Right forelimb (tissue), 1 donor: ENCODE results near the gene NKAPL.

ENCODE experiments used
- DNase-seq: peaks from one replicate; pipeline ENCODE4 v3.0.0-alpha.2; 2018

The NKAPL gene

DNA sequence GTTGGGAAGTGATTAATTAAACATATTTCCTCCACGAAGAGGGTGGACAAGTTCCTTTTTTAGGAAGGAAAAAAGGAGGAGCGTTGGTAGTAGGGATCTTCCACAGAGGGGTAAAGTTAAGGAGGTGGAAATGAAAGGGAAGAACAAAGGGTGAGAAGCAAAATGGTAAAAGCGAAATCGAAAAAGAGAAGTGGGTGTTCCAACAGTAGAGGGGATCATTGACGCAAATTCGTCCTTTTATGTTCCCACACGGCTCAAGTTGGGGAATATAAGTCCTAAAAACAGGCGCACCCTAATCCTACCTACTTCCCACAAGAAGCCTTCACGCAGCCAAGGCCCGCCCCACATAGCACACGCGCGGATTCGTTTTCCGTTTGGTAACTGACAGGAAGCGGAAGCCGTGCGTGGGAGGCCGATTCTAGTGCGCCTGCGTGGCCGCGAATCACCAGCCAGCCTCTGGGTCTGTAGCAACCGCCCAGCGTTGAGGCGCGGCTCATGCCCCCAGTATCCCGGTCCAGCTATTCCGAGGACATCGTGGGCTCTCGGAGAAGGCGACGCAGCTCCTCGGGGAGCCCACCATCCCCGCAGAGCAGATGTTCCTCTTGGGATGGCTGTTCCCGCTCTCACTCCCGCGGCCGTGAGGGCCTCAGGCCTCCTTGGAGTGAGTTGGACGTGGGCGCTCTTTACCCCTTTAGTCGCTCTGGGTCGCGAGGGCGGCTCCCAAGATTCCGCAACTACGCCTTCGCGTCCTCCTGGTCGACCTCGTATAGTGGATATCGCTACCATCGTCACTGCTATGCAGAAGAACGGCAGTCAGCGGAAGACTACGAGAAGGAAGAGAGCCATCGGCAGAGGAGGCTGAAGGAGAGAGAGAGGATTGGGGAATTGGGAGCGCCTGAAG is at the start of gene NKAPL:
NKAPL (plus strand) TSS at position 421 of the 901 bp plus-strand sequence; CDS start at position 496, 75 bp downstream.
- DNase-seq = peak; percentile 79

DNA sequence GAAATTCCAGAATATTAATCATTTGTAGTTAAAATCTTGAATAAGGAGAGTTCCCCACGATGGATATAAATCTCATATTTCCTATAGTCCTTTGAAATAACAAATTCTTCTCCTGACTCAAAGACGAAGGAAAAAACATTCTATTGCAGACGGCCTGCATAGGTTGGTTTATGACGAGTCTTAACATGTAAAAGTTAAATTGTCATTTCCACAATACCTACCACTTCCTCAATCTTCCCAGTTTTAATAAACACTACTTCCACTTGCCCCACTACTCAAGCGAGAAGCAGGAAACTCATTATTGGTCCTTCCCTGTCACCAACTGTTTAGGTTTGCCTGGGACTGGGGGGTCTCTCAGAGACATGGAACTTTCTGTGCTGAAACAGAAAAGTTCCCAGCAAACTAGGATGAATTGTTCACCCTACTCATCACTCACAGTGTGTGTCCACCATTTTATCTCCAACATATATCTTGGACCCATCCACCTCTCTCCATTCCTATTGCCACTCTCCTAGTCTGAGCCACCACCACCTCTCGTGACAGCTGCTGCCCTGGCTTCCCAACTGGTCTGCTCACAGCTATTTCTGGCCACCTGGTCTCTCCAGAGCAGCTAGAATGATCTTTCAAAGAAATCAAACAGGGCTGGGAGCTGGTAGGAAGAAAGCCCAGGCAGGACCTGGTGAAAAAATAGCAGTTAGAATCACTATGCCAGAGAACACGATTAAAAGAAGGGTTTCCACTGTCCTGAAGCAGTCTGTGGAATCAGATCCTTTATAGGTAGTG is 49.2 kb upstream of the NKAPL start:
- DNase-seq = peak; percentile 50

DNA sequence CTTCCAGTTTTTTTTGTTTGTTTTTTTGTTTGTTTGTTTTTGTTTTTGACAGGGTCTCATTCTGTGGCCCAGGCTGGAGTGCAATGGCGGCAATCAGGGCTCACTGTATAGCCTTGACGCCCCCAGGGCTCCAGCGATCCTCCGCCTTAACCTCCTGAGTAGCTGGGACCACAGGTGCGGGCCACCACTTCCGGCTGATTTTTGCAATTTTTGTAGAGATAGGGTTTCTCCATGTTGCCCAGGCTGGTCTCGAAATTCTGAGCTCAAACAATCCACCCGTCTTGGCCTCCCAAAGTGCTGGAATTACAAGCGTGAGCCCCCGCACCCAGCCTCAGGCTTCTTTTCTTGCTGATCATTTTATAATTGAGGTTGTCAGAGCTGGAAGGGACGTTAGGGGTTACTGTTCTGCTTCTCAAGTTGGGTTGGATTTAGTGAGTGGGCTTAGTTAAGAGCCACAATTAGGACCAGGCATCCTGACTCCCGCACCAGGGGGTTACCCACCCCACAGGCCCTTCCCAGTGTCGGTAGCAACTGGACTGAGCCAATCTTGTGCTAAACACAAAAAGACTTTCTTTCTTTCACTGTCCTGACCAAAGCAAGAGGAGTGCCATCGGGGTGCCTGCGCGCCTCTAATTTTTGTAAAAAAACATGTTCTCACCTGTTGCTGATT is 47.1 kb upstream of the NKAPL start:
- no peak for DNase-seq

DNA sequence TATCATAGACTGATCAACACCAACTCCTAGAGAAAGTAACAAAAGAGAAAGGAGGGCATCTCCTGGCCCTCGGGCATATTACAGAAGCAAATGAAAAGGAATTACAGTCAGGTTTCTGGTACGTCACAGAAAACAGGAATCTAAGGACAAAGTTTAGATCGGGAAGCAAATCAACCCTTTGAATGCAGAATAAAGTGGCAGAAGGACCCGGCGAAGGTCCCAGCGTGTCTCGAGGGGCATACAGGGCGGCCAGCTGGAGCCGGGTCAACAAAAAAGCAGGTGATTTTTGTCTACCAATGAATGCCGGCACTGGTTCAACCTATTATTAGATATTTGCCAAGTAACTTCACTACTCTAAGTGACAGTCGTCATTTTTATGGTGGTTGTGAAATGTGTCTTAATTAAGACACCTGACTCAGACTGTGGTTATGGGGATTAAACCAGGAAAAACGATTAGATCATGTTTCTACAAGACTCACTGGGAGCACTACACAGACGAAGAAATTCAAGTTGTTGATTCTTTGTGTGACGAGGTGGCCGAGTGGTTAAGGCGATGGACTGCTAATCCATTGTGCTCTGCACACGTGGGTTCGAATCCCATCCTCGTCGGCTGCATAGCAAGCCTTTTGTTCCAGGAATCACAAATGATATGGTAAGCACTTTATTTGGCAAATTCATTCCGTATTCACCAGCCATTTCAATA is 46.4 kb upstream of the NKAPL start:
- DNase-seq = peak; percentile 48

DNA sequence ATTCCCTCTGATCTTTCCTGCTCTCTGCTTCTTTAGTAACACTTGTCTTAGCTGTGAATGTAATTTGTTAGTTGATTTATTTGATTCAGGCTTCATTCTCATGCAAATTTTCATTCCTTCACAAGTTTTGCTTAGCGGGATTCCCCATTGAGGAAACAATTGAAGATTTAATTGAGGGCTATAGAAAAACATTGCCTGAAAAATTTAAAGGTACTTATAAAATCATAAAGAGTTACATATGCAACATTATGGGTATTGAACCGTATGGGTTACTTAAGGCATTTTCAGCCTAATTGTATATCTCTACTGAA is 45.9 kb upstream of the NKAPL start:
- no peak for DNase-seq

DNA sequence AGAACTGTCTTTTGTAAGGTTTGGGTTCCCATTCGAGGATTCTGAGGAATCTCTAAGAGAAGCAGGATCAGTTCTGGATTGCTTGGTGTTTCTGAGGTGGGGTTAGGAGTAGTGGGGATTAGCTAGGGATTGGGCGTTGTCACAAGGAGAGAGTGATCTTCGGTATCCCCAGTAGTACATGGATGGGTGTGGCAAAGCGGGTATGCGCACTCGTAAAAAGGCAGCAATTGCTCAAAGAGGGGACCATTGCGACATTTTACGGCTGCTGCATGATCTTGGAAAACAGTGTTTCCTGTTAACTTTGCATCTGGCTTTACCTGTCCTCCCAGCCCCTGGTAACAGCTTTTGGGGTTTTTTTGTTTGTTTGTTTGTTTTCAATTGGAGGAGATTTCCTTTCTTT is 43.7 kb upstream of the NKAPL start:
- no peak for DNase-seq

DNA sequence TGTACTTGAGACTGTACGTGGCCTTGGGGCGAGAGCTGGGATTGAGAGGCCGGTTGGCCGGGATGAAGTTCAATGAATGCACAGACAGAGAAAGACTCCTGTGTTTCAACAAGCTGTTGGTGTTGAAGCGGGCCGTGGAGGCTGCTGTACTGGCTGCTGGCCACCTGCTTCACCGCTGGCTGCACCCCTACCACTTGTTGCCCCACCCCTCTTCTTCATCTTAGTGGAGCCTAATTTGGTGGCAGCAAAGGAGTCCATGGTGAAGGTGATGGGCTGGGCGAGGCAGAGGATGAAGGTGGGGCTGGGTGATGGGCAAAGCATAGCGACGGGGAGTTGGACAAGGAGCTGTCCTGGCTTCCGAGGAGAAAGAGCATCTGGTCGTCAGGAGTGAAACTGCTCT is 41.2 kb upstream of the NKAPL start:
- DNase-seq = no peak

DNA sequence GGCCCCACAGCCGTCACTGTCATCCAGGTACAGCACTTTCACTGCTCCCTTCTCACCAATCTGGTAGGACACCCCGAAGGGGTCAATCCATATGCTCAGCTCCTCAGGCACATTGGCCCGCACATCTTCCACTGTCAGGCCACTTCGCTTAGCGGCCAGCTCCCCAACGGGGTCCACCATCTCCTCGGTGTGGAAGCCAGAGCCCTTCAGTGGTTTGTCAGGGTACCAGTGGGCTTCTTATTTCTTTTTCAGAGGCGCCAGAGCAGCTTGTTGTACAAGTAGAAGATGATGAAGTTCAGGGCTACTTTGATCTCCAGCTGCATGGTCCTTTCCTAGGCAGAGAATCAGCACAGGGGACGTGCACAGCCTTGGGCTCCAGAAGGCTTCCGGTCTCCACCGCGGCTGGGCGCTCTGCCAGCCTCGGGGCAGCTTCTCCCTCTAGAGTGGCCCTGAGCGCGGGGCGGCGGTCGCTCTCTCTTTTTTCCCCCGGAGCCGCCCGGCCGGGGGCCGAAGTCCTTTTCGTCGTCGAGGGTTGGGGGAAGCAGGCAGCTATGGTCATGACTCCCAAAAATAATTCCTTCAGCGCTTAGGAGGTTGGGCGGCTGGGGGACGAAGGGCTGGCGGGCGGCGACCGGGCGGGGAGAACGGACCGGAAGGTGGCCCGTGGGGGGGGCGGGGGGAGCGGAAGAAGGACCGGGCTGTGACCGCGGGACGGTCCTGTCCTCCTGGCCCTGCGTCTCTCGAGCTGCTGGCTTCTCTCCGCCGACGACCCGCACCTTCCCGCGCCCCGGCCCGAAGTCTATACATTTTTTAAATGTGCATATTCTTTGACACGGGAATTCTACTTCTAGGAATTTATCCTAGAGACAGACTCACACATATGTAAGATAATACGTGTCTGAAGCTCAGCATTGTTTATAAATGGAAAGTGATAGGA is 40.5 kb upstream of the NKAPL start:
- peak; percentile 80 for DNase-seq

DNA sequence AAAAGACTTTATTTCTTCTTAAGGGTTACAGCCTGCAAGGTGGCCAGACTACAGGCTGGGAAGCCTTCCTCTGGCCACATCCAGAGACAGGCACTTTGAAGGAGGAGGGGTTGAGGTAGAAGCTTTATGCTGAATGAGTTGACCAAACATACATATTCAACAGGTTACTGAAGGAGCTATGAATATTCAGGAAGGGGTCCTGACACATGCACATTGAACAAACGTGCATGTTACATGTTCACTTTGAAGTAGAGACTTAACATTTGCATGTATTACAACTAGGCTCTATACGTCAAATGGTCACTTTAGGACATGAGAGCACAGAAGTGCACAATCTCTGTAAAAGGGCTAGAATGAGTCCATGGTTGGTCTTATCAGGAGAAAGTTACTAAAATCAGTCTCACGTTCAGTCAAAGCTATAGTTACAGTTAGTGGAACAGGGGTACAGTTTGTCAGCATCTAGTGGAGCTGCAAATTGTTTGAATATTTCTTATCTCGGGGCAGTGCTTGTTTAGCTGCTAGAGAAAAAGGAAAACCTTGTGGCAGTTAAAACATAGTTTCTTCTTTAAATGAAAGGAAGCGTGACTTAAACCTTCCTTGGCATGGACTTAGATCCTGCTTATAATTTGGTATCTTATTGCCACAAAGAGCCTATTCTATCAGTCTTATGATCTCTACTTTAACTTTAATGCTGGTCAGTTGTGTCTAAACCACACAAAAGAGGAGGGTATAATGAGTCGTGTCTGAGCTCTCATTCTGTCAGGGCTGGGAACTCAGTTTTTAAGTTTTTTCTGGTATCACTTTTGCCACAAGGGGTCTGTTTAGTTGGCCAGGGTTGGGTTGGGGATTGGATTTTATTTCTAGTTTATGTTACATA is 38.6 kb upstream of the NKAPL start:
- DNase-seq = no peak

DNA sequence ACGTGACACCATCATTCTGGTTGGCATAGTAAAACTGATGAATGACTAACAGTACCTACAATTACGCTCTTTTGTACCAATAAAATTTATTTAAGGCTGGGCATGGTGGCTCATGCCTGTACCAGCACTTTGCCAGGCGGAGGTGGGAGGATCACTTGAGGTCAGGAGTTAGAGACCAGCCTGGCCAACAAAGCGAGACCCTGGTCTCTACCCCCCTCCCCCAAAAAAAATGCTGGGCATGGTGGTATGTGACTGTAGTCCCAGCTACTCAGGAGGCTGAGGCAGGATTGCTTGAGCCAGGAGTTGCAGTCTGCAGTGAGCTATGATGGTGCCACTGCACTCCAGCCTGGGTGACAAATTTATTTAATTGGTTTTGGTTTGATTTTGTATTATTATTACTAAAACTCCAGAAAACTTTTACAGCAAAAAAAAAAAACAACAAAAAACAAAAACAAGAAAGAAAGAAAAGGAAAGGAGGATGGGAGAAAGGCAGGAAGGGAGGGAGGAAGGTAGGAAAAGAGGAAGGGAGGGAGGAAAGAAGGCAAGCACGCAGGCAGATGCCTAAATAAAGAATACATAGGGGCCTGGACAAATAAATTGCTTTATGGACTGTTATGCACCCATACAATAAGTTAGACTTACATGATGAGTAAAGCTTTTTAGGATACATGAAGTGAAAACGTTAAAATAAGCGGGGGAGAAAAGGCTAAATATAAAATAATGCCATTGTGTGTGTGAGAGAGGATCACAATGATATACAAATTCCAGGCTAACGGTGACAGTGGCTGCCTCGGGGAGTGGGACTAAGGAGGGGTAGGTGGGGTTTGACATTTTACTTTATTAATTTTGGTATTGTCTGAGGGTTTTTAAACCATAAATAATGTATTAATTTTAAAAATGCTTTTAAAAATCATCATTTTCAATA is 34.7 kb upstream of the NKAPL start:
- DNase-seq = no peak

DNA sequence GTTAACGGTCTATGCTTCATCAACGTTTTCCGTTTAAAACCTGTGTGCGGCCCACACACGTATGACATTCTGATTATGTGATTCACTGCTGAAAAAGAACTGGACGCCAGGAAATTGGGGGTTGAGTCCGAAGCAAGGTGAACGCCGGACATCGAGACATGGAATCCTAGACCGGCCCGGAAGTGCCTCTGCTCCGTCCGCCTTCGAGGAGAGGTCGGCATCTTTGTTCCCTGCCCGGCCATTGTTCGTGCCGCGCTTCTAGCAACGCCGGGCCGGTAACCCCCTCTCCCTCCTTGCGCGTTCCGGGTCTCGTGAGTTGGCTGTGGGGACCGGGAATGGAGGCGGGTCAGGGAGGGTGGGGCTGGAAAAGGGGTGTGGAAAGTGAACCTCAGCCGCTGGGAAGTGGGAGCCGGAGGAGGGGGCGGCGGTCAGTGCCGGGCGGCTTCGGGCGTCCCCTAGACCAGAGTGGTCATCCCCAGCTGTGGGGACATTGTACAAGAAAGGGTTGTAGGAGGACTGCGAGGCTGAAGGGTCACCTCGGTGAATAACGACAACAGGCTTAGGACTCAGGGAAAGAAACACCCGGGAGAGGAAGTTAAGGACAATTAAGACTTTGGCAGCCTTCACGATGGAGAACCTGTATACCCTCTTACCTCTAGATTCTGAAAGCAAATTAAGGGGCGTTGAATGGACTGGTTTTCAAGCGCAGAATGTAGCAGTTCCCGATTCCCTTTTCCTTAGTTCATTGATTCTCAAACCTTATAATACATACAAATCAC is 33.9 kb upstream of the NKAPL start, which contains the start of gene ZSCAN9:
ZSCAN9 (plus strand) TSS at position 220 of the 779 bp plus-strand sequence. CDS start 1,810 bp downstream, outside the sequence.
- DNase-seq = peak; percentile 90

DNA sequence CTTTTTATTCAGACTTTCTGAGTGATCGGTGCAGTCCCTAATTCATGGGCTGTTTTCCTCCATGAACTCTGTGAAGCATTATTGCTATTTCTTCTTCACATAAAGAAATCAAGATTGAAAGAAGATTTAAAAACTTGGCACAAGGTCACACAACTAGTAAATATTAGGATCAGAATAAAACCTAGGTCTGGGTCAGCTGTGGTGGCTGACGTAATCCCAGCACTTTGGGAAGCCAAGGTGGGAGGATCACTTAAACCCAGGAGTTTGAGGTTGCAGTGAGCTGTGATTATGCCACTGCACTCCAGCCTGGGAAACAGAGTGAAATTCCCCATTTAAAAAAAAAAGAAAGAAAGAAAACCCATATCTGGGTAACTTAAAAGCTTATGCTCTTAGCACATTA is 32.6 kb upstream of the NKAPL start:
- DNase-seq = no peak

DNA sequence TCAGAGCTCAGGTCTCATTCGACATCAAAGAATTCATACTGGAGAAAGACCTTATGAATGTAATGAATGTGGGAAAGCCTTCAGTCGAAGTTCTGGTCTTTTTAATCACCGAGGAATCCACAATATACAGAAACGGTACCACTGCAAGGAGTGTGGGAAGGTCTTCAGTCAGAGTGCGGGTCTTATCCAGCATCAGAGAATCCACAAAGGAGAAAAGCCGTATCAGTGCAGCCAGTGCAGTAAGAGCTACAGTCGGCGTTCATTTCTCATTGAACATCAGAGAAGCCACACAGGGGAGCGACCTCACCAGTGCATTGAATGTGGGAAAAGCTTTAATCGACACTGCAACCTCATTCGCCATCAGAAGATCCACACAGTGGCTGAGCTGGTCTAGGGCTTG is 26.3 kb upstream of the NKAPL start:
- no peak for DNase-seq

DNA sequence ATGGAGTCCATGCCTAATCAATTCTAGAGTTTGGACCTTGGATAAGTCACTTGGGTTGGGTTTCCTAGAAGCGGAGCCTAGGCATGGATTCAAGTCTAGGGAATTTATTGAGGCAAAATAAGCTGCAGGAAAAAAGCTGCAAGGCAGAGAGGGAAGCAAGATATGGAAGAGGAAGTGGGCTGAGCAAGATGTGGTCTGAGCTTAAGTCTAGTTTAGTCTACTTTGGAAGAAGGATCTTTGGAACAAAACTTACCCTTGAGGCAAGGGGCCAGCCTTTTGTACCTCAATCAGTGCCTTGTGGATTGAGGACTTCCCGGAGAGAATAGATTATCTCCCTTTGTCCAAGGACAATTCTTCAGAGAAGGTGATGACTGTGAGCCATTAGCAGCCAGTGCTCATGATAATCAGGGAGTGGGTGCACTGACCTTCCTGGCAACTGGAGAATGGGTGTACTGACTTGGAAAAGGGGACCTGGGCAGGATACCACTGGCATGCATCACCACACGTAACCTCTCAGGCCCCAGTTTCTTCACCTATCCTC is 23.1 kb upstream of the NKAPL start:
- DNase-seq = no peak

DNA sequence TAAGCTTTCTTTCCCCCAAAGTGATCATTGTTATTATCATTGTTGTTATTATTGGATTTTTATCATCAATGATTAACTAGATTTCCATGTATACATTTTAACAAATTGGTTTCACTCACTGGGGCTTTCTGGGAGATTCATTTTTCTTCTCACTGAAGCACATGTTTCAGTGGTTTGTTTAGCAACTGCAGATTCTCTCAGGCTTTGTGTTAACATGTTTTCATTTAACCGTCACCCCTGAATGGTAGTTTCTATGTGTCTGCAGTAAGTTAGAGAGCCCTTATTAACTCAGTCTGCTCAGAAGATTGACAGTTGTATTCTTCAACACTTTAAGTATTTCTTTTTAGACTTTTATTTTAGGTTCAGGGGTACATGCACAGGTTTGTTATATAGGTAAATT is 19.5 kb upstream of the NKAPL start:
- DNase-seq = no peak

DNA sequence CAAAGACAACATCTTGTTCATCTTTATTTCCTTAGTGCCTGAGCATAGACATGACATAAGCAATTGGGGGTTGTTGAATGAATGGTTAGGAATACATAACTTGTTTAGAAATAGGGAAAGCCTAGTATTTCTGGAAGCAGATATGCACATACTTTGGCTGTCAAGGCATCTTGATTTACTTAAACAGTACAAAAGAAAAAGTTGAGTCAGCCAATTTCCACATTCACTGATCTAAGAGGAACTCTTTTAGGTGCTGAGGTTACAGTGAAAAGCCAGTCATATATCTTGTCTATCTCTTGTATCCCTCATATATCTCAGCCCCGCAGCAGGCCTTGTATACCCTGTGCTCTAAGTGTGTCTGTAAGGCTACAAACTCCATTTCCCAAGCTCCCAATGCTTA is 18.6 kb upstream of the NKAPL start:
- no peak for DNase-seq

DNA sequence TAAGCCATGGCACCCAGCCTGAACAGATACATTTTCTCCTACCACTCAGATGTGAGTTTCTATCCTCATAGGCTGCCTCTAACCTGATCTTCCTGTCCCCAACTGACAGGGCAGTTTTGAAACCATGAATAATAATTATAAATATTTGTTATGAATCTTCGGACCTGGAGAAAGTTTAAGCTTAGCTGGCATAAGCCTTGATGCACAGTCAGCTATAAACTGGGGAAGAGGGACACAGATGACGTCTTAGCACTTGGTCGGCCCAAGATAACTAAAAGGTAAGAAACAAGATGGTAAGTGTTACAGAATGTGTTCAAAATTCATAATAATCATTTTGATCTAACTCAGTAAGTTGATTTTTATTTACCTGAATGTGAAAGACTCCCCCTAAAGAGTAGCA is 15.2 kb upstream of the NKAPL start:
- no peak for DNase-seq

DNA sequence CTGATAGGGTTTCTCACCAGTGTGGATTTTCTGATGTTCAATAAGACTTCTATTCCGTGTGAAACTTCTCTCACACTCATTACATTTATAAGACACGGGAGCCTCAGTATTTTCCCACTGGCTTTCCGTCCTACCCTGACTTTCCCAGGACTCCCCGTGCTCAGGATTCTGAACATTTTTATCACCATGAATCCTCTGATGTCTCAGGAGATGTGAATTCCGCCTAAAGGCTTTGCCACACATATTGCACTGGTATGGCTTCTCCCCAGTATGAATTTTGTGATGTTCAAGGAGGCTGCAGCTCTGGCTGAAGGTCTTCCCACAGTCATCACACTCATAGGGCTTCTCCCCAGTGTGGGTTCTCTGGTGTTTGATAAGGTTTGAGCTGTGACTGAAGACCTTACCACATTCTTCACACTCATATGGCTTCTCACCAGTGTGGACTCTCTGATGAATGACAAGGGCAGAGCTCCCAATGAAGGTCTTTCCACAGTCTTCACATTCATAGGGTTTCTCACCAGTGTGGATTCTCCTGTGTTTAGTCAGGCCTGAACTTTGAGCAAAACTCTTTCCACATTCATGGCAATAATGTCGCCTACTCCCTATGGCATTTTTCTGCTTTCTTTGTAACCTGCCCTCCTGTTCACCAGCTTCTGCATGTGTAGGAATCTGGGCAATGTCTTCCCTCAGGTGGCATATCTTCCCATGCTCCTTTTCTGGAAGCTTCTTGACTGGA is 13.7 kb upstream of the NKAPL start:
- no peak for DNase-seq
